HepG2 (cell line): ENCODE measurements around the gene SLC35F1.

ENCODE experiments used
- AKAP8 ChIP-seq: sonication (generic); formaldehyde crosslinking; IDR thresholded peaks from 2 replicates; pipeline ENCODE4 v1.5.1; 2020; ENCODE audit warnings: mild to moderate bottlenecking, missing genetic modification reagents
- CEBPB ChIP-seq: IDR thresholded peaks from 2 replicates; pipeline ENCODE4 v1.6.1; 2011; ENCODE audit warnings: low read depth, low read length, improper control_type of control experiment, borderline replicate concordance
- EP300 ChIP-seq, 3 experiments: sonication (generic) in 1 of 3; formaldehyde crosslinking in 1 of 3; IDR thresholded peaks; 2 replicates each; pipeline versions ENCODE4 v1.5.1 to v1.6.1; 2011 to 2020; ENCODE audit warnings: low read depth in 2 of 3, low read length in 2 of 3, borderline replicate concordance in 1 of 3, improper control_type of control experiment in 1 of 3, mild to moderate bottlenecking in 1 of 3, missing genetic modification reagents in 1 of 3, moderate library complexity in 1 of 3
- NBN ChIP-seq: fragments of 450-650 bp; conservative IDR thresholded peaks from 2 replicates; pipeline ENCODE4 v1.6.1; 2017
- PBX3 ChIP-seq: sonication (generic); formaldehyde crosslinking; IDR thresholded peaks from 2 replicates; pipeline ENCODE4 v1.8.1; 2023; ENCODE audit warnings: missing genetic modification reagents, inconsistent platforms, borderline replicate concordance
- POLR2AphosphoS5 ChIP-seq: IDR thresholded peaks from 2 replicates; pipeline ENCODE4 v1.6.1; 2012; ENCODE audit warnings: low read depth, low read length
- TAF15 ChIP-seq: fragments of 200-400 bp; formaldehyde crosslinking; IDR thresholded peaks from one replicate; pipeline ENCODE4 v1.6.1; 2018; ENCODE audit warnings: mild to moderate bottlenecking, low read depth, low read length; ENCODE audit not compliant: poor library complexity, severe bottlenecking
- TARDBP ChIP-seq: sonication (generic); formaldehyde crosslinking; IDR thresholded peaks from 2 replicates; pipeline ENCODE4 v1.8.0; 2022; ENCODE audit warnings: mild to moderate bottlenecking, missing genetic modification reagents
- ZSCAN29 ChIP-seq: sonication (generic); formaldehyde crosslinking; conservative IDR thresholded peaks from 2 replicates; pipeline ENCODE4 v1.4.0; 2020; ENCODE audit warnings: mild to moderate bottlenecking, missing genetic modification reagents
- TF ChIP-seq, protein P1 (sequence below): sonication (generic); formaldehyde crosslinking; IDR thresholded peaks from 2 replicates; pipeline ENCODE4 v1.5.0; 2020; ENCODE audit warnings: mild to moderate bottlenecking, missing genetic modification reagents, moderate library complexity
- TF ChIP-seq, protein P2 (sequence below): sonication (generic); formaldehyde crosslinking; IDR thresholded peaks from 2 replicates; pipeline ENCODE4 v1.4.0; 2020; ENCODE audit warnings: missing genetic modification reagents
- TF ChIP-seq, protein P3 (sequence below): fragments of 450-650 bp; IDR thresholded peaks from 2 replicates; pipeline ENCODE4 v1.6.1; 2017

DNA sequence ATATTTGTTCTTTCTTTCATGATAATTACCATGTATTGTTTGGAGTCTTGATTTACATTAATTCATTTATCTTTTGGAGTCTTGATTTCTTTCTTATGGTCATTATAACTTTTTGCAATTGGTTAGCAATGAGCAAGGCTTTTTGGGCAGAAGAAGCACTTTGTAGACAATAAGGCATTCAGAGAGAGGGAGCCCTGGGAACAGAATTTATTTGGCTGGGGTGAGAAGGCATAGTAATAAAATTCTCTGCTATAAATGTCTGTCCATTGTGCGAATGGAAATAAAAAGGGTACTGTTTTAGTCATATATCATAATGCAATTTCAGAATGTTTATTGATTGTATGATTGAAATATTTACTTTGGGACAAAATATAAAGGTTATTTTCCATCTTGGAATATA lies 147.0 kb downstream of the SLC35F1 start:
- TF ChIP-seq EP300 (IDR thresholded peaks at IDR 0.05; ENCODE audit: low read depth in 2 of 2, low read length in 2 of 2), result no peak
- TF ChIP-seq EP300 (CRISPR knock-in tag; IDR thresholded peaks at IDR 0.05; ENCODE audit: borderline replicate concordance), result no peak
- no peak for TF ChIP-seq CEBPB
- TF ChIP-seq, protein P1, sequence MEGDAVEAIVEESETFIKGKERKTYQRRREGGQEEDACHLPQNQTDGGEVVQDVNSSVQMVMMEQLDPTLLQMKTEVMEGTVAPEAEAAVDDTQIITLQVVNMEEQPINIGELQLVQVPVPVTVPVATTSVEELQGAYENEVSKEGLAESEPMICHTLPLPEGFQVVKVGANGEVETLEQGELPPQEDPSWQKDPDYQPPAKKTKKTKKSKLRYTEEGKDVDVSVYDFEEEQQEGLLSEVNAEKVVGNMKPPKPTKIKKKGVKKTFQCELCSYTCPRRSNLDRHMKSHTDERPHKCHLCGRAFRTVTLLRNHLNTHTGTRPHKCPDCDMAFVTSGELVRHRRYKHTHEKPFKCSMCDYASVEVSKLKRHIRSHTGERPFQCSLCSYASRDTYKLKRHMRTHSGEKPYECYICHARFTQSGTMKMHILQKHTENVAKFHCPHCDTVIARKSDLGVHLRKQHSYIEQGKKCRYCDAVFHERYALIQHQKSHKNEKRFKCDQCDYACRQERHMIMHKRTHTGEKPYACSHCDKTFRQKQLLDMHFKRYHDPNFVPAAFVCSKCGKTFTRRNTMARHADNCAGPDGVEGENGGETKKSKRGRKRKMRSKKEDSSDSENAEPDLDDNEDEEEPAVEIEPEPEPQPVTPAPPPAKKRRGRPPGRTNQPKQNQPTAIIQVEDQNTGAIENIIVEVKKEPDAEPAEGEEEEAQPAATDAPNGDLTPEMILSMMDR (CRISPR knock-in tag), result no peak
- TF ChIP-seq TARDBP, result no peak
- no peak for TF ChIP-seq POLR2AphosphoS5
- TF ChIP-seq, protein P2, sequence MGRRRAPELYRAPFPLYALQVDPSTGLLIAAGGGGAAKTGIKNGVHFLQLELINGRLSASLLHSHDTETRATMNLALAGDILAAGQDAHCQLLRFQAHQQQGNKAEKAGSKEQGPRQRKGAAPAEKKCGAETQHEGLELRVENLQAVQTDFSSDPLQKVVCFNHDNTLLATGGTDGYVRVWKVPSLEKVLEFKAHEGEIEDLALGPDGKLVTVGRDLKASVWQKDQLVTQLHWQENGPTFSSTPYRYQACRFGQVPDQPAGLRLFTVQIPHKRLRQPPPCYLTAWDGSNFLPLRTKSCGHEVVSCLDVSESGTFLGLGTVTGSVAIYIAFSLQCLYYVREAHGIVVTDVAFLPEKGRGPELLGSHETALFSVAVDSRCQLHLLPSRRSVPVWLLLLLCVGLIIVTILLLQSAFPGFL (CRISPR knock-in tag), result no peak
- TF ChIP-seq PBX3, result no peak
- TF ChIP-seq, protein P3, sequence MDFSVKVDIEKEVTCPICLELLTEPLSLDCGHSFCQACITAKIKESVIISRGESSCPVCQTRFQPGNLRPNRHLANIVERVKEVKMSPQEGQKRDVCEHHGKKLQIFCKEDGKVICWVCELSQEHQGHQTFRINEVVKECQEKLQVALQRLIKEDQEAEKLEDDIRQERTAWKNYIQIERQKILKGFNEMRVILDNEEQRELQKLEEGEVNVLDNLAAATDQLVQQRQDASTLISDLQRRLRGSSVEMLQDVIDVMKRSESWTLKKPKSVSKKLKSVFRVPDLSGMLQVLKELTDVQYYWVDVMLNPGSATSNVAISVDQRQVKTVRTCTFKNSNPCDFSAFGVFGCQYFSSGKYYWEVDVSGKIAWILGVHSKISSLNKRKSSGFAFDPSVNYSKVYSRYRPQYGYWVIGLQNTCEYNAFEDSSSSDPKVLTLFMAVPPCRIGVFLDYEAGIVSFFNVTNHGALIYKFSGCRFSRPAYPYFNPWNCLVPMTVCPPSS, result no peak
- no peak for TF ChIP-seq AKAP8 (CRISPR knock-in tag)
- TF ChIP-seq TAF15, result no peak
- TF ChIP-seq ZSCAN29 (CRISPR knock-in tag), result no peak
- no peak for TF ChIP-seq NBN
